Islet precursor cell (in vitro differentiated cells): Measurements from ENCODE around the gene GSDMA.

Source experiments
- DNase-seq: peaks from one replicate; pipeline ENCODE4 v3.0.0-alpha.2; 2018

GSDMA gene

GRCh38 chr17:39963829-39964228, 1.0 kb downstream of the GSDMA start:
- DNase-seq, result no peak

GRCh38 chr17:39965017-39965699, 2.4 kb downstream of the GSDMA start:
- no peak for DNase-seq

GRCh38 chr17:39966771-39967170, 4.0 kb downstream of the GSDMA start:
- no peak for DNase-seq

GRCh38 chr17:39968761-39969160, 6.0 kb downstream of the GSDMA start:
- no peak for DNase-seq

GRCh38 chr17:39969375-39969774, 6.6 kb downstream of the GSDMA start:
- no peak for DNase-seq

- no peak for DNase-seq
These were observed 7.4 kb downstream of the GSDMA start for GRCh38 chr17:39970157-39970692.

GRCh38 chr17:39971076-39971603, 8.3 kb downstream of the GSDMA start:
- no peak for DNase-seq

GRCh38 chr17:39972271-39972670, 9.5 kb downstream of the GSDMA start:
- no peak for DNase-seq

- DNase-seq, result no peak
These were observed 10.7 kb downstream of the GSDMA start for GRCh38 chr17:39973496-39973895.

- no peak for DNase-seq
These were observed 11.6 kb downstream of the GSDMA start for GRCh38 chr17:39974433-39974832.

- DNase-seq, result no peak
These were observed 13.0 kb downstream of the GSDMA start for GRCh38 chr17:39975801-39976200.

- peak; percentile 87 for DNase-seq
These were observed 16.3 kb downstream of the GSDMA start for GRCh38 chr17:39979016-39979670.

- no peak for DNase-seq
These were observed 17.1 kb downstream of the GSDMA start for GRCh38 chr17:39979893-39980350.

GRCh38 chr17:39980351-39981206, 17.8 kb downstream of the GSDMA start, which contains the start of gene PSMD3:
TSS of gene PSMD3 (plus strand) at chr17:39980807. CDS start at chr17:39980971, 164 bp downstream.
- DNase-seq, result peak; percentile 100

- no peak for DNase-seq
These were observed 18.5 kb downstream of the GSDMA start for GRCh38 chr17:39981207-39981741.

- no peak for DNase-seq
These were observed 19.1 kb downstream of the GSDMA start for GRCh38 chr17:39981766-39982375.

- no peak for DNase-seq
These were observed 25.5 kb downstream of the GSDMA start for GRCh38 chr17:39988206-39988810.

- no peak for DNase-seq
These were observed 31.6 kb downstream of the GSDMA start for GRCh38 chr17:39994448-39994847.

- DNase-seq, result no peak
These were observed 32.6 kb downstream of the GSDMA start for GRCh38 chr17:39995438-39995837.

- no peak for DNase-seq
These were observed 33.4 kb downstream of the GSDMA start for GRCh38 chr17:39996162-39996561.

GRCh38 chr17:39996800-39997199, 34.0 kb downstream of the GSDMA start:
- DNase-seq, result no peak

GRCh38 chr17:39997543-39997942, 34.7 kb downstream of the GSDMA start:
- DNase-seq, result no peak
